Osteoblast (primary cell): Measurements from ENCODE around the gene GABRB2. TPM values are rescaled to one million over a fixed set of nuclear protein-coding genes. Genes with fewer than 3 reads are reported as not detected.
"Not testable (repeated sequence)": the region's sequence is repeated elsewhere in the genome, so short reads cannot be mapped to it uniquely, and the experiment has no call there.

Source experiments
- DNase-seq: peaks from one replicate; pipeline ENCODE4 v3.0.0; 2011; ENCODE audit warnings: low spot score, mixed read lengths; ENCODE audit not compliant: insufficient read length; ENCODE audit errors: missing footprints
- H2AFZ ChIP-seq: 2 replicates; pipeline ENCODE4 v1.6.0; 2011; ENCODE audit warnings: mild to moderate bottlenecking, low read length
- H3K27ac ChIP-seq: 2 replicates; pipeline ENCODE4 v1.5.1; 2011; ENCODE audit warnings: mild to moderate bottlenecking, low read depth, low read length, moderate library complexity
- H3K27me3 ChIP-seq: 2 replicates; pipeline ENCODE4 v1.6.0; 2012; ENCODE audit warnings: mild to moderate bottlenecking, control low read depth, inconsistent platforms, low read length, moderate library complexity; ENCODE audit not compliant: insufficient read depth
- H3K36me3 ChIP-seq: 2 replicates; pipeline ENCODE4 v1.5.1; 2011; ENCODE audit warnings: mild to moderate bottlenecking, low read length, control low read depth, moderate library complexity; ENCODE audit not compliant: insufficient read depth
- H3K4me1 ChIP-seq: 2 replicates; pipeline ENCODE4 v1.5.1; 2011; ENCODE audit warnings: mild to moderate bottlenecking, low read length, control low read depth, moderate library complexity; ENCODE audit not compliant: insufficient read depth
- H3K4me2 ChIP-seq: 2 replicates; pipeline ENCODE4 v1.6.0; 2011; ENCODE audit warnings: mild to moderate bottlenecking, low read length; ENCODE audit not compliant: insufficient read depth
- H3K4me3 ChIP-seq: fragments of 200-600 bp; sonication (generic); 3 replicates; pipeline ENCODE4 v1.5.1; 2012; ENCODE audit warnings: mild to moderate bottlenecking, low read length, inconsistent platforms; ENCODE audit not compliant: insufficient read depth
- H3K79me2 ChIP-seq: 2 replicates; pipeline ENCODE4 v1.6.0; 2012; ENCODE audit warnings: mild to moderate bottlenecking, low read length, control low read depth, inconsistent platforms; ENCODE audit not compliant: insufficient read depth
- H3K9me3 ChIP-seq: 2 replicates; pipeline ENCODE4 v1.5.1; 2011; ENCODE audit warnings: low read depth, low read length, control low read depth
- H4K20me1 ChIP-seq: 2 replicates; pipeline ENCODE4 v1.6.0; 2012; ENCODE audit warnings: mild to moderate bottlenecking, low read length, control low read depth; ENCODE audit not compliant: insufficient read depth
- total RNA-seq: library from RNA; depleted of rRNA; stranded (reverse); fragments of >200 nt; gene quantifications from 2 replicates; pipeline ENCODE4 v1.2.3, GENCODE V29; 2012
- TF ChIP-seq, protein P1 (sequence below): IDR thresholded peaks from 2 replicates; pipeline ENCODE4 v1.5.1; 2011; ENCODE audit warnings: mild to moderate bottlenecking, low read depth, low read length, moderate library complexity; ENCODE audit errors: extremely low read depth

The GABRB2 gene
- total RNA-seq, 1 donor, result 0.72 TPM

DNA sequence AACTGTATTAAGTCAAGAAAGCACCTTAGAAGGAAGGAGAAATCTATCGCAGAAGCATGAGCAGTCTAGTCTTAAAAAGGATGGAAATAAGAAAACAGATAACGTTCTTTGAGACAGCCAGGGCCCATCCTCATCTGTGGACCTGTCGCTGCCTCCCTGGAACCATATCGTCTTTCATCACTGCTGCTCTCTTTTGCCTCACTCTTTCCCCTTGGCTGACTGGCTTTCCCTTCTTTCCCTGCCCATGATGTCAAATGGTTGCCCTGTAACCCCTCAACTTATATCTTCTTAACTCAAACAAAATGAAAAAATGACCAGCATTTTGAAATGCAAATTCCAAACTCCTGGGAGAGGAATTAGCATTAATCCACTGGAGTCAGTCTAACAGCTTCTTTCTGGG, 299.8 kb downstream of the GABRB2 start:
- no peaks in the 10 kb centered on the region for H3K9me3 ChIP-seq
- TF ChIP-seq, protein P1, sequence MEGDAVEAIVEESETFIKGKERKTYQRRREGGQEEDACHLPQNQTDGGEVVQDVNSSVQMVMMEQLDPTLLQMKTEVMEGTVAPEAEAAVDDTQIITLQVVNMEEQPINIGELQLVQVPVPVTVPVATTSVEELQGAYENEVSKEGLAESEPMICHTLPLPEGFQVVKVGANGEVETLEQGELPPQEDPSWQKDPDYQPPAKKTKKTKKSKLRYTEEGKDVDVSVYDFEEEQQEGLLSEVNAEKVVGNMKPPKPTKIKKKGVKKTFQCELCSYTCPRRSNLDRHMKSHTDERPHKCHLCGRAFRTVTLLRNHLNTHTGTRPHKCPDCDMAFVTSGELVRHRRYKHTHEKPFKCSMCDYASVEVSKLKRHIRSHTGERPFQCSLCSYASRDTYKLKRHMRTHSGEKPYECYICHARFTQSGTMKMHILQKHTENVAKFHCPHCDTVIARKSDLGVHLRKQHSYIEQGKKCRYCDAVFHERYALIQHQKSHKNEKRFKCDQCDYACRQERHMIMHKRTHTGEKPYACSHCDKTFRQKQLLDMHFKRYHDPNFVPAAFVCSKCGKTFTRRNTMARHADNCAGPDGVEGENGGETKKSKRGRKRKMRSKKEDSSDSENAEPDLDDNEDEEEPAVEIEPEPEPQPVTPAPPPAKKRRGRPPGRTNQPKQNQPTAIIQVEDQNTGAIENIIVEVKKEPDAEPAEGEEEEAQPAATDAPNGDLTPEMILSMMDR, result no peak
- no peak overlapping the region for H3K4me3 ChIP-seq
- H3K36me3 ChIP-seq, result no peaks in the 10 kb centered on the region
- H3K4me1 ChIP-seq, result no peaks in the 10 kb centered on the region
- H3K27ac ChIP-seq, result no peak overlapping the region
- H3K27me3 ChIP-seq, result no peaks in the 10 kb centered on the region
- H3K4me2 ChIP-seq, result no peak overlapping the region
- no peak for DNase-seq
- no peak overlapping the region for H2AFZ ChIP-seq
- no peaks in the 10 kb centered on the region for H3K79me2 ChIP-seq
- H4K20me1 ChIP-seq, result no peaks in the 10 kb centered on the region

DNA sequence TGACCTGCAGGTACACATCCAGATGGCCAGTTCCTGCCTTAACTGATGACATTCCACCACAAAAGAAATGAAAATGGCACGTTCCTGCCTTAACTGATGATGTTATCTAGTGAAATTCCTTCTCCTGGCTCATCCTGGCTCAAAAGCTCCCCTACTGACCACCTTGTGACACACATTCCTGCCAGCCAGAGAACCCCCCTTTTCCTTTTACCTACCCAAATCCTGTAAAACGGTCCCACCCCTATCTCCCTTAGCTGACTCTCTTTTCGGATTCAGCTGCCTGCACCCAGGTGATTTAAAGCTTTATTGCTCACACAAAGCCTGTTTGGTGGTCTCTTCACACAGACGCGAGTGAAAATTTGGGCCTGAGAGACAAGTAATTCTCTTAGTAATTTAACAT, 300.7 kb downstream of the GABRB2 start:
- not testable (repeated sequence) for H3K27me3 ChIP-seq, DNase-seq, H3K9me3 ChIP-seq, H3K4me3 ChIP-seq, H3K4me2 ChIP-seq, H3K36me3 ChIP-seq, H4K20me1 ChIP-seq, H3K4me1 ChIP-seq, H3K27ac ChIP-seq, H3K79me2 ChIP-seq, H2AFZ ChIP-seq

Other genes with a start within 250 kb of the GABRB2 start
- not detected in 2 replicates for gene GABRA6, start 139.0 kb upstream of the GABRB2 start, total RNA-seq